GM19438 (cell line): ENCODE measurements around the gene SOX8.
"Not testable (repeated sequence)": the region's sequence is repeated elsewhere in the genome, so short reads cannot be mapped to it uniquely, and the experiment has no call there.

ENCODE experiments used
- ATAC-seq: cut with Tn5 transposase; IDR thresholded peaks from one replicate; pipeline ENCODE4 v1.9.1; 2021; ENCODE audit warnings: low read depth; ENCODE audit not compliant: unreplicated experiment

Gene SOX8

DNA sequence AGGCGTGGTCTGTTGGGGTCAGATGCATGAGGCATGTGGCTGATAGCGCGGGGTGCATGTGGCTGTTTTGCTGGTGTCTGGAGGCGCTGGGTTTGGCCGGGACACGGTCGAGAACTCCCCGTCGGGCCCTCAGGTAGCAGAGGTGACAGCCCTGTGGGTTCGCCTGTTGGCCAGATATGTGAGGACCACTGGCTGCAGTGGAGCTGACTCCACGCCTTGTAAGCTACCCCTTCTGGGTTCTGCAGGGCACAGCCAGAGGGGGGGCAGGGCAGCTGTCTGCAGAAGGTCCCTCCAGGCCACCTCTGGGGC is 38.5 kb downstream of the SOX8 start:
- ATAC-seq = no peak

DNA sequence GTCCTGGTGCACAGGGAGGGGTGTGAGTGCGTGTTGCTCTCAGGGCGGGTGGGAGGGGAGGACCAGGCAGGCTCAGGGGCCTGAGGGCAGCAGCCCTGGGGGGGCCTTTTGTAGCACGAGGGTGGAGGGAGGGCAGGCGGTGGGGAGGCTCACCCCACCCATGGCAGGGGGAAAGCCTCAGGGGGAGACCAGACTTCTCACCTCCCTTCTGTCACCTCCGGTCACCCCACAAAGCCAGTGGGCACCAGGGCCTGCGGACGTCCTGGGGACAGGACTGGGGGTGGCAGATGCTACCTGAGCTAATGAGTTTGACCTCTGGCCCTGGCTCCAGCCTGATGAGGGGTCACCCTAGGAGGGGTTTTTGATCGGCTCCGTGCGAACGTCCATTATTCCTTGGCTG is 39.0 kb downstream of the SOX8 start:
- ATAC-seq = no peak

DNA sequence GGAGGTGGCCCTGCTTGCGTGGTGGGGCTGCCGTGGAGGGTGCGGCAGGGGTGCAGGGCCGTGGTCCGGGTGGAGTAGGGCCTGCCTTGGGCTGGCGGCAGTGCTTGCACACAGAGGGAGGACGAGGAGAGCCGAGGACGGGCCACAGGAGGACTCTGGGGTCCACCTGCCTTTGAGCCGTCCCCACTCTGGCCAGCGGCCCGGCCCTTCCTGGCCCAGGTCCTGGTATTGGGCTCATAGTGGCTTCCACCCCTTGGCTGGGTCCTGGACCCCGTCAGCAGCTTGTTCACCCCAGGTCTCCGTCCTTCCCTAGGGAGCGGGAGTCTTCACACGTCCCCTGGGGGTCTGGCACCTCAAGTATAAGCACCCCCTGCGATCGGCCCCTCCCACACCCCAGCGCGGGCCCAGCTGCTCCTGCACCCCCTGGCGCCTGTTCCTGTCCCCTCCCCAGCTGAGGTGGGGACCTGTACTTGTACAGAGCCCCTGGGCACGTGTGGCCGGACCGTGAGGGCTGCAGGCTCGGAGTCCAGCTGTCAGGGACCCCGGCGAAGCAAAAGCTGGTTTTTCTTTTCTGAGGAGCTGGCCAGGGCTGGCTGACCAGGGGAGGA is 40.1 kb downstream of the SOX8 start:
- ATAC-seq = no peak

DNA sequence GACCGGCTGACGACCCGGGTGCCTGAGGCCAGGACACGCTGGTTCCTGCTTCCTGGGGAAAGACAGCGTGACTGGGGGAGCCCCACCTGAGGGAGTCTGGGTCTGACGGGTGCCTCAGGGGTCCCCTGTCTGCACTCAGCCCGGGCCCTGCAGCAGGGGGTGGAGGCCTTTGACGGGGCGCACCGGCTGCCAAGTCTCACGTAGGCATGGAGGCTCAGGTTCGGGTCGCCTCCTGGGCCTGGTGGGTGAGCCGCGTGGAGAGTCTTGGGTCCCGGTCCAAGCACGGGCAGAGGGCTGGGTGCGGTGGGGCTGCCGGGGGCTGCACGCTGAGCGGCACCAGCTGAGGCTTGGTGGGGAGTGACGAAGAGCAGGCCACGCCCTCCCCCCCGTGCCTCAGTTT is 40.9 kb downstream of the SOX8 start:
- no peak for ATAC-seq

DNA sequence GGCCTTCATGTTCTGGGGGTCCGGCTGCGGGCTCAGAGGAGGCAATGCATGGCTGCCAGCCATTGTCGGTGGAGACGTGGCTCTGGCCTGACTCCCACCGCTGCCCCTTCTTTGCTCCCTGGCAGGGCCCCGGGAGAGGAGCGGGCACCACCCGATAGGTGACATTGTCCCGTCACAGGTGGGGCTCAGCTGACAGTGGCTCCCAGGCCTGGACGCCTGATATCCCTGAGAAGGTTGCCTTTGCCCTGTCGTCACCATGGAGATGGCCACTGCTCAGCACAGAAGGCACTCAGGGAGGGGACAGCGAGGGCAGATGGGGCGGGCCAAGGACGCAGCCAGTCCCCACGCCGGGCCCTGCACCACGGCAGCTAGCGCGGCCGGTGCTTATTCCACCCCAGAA is 42.6 kb downstream of the SOX8 start:
- ATAC-seq = no peak

DNA sequence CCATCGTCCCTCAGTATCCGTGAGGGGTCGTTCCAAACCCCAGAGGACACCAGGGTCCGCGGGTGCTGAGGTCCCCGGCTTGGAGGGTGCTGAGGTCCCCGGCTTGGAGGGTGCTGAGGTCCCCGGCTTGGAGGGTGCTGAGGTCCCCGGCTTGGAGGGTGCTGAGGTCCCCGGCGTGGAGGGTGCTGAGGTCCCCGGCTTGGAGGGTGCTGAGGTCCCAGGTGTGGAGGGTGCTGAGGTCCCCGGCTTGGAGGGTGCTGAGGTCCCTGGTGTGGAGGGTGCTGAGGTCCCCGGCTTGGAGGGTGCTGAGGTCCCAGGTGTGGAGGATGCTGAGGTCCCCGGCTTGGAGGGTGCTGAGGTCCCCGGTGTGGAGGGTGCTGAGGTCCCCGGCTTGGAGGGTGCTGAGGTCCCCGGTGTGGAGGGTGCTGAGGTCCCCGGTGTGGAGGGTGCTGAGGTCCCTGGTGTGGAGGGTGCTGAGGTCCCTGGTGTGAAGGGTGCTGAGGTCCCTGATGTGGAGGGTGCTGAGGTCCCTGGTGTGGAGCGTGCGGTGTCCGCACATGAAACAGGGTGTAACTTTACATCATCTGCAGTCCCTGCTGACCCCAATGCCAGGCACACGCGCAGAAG is 43.7 kb downstream of the SOX8 start:
- ATAC-seq = not testable (repeated sequence)

DNA sequence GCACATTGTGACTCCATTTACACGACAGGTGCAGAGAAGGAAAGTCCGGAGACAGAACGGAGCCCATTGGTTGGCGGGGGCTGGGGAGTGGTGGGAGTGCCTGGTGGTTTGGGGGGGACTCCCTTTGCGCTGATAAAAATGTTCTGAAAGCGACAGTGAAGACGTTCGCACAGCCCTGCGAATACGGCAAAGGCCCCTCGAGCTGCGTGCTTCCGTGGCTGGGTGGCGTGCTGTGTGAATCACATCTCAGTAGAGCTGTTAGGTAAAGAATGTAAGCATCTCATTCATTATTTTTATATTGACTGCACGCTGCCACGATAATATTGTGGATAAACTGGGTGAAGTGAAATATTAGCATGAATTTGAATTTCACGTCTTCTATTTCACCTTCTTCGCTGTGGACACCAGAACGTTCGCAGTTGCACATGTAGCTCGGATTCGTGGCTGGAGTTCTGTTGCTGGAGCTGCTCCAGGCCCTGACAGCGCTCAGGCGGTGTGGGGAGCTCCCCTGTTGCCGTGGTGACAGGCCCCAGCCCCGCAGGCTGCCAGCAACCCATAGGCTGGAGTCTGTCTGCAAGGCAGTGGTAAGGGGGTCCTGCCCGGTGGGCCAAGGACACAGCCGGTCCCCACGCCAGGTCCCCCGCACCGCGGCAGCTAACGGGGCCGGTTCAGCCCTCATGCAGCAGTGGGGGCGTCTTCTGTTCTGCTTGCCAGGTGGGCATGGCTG is 44.6 kb downstream of the SOX8 start:
- no peak for ATAC-seq

DNA sequence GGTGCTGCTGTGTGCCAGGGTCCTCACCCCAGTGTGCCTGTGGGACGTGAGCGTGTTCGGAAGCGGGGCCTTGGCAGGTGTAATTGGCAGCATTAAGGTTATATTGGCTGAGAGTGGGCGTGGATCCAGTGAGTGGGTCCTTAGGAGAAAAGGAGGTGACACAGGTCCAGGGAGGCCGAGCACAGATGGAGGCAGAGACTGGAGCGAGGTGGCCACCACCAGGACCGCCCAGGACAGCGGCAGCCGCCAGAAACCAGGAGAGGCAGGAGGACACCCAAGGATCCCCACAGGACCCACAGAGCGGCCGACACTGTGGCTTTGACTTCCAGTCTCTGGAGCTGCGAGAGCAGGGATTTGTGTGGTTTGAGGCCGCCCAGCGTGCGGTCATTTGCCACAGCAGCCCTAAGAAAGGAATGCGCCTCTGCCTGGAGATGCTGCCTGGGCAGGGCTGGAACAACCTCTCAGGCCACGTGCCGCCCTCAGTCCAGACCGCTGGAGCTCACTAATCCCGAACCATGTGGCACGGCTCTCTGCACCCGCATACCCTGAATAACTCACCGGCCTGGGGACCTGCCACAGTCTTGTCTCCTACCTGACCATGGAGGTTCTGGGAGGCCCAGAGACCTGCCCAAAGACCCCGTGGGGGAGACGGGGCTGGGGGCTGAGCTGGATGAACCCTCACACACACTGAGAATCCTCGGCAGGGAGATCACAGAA is 45.4 kb downstream of the SOX8 start:
- ATAC-seq = no peak

DNA sequence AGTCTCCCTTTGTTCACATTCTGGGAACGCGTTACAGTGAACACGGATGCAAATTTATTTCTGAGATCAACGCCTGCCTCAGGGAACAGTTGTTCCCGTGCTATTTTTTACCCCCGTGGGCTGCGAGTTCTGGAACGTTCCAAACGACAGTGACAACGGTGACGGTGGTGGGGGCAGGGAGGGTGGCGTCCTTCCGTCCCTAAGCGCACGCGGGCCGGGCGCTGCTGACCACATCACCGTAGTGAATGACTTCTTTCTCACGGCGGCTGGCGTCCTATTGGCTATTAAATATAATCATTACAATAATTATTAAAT is 45.9 kb downstream of the SOX8 start:
- no peak for ATAC-seq

DNA sequence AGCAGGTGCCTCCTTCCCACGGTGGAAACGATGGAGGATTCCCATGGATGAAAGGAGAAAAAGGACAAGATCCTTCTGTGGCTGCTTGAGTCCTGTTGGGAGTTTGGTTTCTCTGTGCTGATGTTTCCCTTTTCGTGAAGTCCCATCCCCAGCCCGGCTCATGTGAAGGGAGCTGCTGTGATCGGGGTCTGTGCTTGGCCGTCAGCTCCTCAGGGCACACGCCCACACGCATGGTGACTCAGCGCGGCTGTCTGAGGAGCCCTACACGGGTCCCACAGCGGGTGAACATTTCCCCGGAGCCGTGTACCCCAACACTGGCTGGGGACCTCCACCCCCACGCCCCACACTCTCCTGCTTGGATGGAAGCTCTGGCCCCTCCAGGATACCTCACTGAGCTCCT is 46.5 kb downstream of the SOX8 start:
- ATAC-seq = no peak

DNA sequence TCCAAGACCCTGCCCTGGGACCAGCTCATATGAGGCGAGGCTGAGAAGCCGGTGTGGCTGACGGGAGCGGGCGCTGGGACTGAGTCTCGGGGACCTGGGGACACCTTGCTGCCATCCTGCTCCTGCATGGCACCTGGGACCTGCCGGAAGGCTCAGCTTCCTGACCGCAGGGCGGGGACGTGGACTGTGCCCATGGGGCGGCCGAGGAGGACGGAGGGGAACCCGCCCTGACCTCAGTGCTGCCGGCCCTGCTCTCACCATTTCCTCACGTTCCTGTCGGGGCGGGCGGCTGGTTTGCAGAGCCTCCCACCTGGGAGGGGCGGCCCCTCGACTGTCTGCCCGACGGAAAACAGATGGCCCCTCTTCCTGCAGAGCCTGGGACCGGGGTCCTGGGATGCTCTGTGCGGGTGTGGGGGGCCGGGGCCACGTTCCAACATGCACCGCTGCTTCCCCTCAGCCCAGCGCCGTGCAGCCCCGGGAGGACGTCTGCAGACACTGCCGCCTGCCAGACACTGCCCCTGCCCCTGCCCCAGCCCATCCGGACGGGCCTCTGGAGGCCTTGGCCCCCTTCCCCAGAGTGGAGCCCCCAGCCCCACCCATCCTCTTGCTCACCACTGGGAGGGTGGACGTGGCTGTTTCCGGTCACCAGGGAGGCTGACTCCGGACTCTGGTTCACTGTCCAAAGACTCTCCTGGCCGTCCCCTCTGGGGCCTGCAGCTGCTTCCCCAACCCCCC is 47.1 kb downstream of the SOX8 start:
- ATAC-seq = no peak

DNA sequence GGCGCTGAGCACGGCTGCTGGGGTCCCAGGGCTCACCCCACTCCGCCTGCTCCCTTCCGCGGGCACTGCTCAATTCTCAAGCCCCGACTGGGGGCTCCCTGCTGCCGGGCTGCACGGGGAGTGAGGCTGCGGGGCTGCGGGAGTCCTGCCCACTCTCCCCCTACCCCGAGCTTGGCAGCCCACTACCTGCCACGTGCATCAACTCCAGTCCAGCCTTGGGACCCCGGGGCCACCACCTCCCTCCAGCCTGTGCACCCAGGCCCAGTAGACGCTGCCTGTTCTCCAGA is 47.6 kb downstream of the SOX8 start:
- no peak for ATAC-seq

DNA sequence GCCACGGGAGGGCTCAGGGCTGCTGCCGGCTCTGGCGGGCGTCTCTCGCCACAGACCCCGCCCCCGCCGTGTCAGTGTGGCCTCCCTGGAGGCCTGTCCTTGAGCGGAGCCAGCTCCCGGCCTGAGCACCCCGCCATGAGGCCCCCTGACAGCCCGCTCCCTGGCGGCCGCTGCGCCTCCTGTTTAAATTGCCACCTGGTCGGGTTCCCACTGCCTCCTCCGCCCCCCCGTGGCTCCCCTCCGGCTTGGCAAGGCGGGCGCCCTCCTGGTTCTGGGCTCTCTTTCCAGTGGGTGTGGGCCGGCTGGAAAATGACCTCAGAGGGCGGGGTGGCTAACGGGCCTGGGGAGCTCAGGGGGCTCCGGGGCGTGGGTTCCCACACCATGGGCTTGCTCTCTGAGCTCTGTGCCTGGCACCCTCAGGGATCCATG is 48.9 kb downstream of the SOX8 start:
- ATAC-seq = no peak

DNA sequence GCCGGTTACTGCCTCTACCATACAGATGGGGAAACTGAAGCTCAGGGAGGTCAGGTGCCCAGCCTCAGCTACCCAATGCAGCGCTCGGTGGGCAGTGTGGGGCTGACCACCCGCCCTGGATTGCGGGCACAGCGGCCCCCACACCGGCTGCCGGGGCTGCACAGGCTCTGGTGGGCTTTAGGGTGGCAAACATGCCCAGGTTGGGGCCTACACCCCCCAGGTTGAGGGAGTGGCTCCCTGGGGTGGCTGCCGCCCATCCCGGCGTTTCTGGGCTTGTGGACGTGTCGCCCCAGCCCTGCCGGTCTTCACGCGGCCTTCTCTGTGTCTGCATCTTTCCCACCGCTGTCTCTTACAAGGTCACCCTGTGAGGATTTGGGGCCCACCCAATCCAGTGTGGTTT is 50.1 kb downstream of the SOX8 start:
- ATAC-seq = no peak

DNA sequence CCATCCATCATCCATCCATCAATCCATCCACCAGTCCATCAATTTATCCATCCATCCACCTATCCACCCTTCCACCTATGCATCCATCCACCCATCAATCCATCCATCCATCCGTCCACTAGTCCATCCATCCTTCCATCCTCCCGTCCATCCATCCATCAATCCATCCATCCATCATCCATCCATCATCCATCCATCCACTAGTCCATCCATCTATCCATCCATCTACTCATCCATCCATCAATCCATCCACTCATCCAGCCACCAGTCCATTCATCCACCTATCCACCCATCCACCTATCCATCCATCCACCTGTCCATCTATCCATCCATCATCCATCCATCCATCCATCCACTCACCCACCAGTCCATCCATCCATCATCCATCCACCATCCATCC is 51.0 kb downstream of the SOX8 start:
- no peak for ATAC-seq

DNA sequence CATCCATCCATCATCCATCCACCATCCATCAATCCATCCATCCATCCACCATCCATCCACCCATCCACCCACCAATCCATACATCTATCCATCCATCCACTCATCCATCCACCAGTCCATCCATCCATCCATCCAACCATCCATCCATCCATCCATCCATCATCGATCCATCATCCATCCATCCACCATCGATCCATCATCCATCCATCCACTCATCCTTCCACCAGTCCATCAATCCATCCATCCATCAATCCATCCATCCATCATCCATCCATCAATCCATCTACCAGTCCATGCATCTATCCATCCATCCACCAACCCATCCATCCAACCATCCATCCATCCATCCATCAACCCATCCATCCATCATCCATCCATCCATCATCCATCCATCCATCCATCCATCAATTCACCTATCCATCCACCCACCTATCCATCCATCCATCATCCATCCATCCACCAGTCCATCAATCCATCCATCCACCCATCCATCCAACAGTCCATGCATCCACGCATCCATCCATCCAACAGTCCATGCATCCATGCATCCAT is 51.6 kb downstream of the SOX8 start:
- ATAC-seq = no peak

DNA sequence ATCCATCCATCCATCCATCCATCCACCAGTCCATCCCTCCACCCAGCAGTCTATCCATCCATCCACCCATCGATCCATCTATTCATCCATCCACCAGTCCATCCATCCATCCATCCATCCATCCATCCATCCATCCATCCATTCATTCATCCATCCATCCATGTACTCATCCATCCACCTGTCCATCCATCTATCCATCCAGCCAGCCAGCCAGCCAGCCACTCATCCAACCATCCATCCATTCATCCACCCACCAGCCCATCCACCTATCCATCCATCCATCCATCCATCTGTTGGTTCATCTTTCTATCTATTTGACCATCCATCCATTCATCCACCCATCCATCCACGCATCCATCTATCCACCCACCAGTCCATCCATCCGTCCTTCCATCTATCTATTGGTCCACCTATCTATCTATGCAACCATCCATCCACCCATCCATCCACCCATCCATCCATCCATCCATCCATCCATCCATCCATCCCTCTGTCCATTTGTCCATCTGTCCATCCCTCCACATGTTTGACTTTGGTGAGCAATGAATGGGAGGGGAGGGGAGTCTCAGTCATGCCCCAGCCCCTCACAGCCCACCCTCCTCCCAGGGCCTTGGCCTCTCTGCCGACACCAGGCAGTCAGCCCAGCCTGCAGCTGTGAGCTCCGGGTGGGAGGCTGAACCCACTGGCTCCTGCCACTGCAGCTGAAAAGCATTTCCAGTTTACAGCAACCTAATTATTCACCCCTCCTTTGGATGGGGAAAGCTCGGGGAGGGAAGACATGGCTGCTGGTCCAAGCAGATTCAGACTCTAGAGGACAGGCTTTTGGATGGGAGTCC is 52.9 kb downstream of the SOX8 start:
- no peak for ATAC-seq

DNA sequence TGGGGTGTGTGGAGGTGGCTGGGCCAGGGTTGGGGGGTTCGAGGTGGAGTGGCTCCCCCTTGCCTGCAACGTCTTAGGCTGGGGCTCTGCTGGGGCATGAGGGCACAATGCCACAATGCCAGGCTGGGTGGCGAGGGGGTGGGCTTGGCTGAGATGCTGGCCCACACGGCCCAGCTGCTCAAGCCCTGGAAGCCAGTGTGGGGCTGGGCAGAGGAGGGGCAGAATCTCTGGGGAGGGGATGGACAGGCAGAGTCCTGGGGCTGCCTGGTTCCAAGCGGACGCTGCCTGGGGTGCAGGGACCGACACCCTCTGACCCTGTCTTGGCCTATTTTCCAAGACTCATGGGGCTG is 53.5 kb downstream of the SOX8 start:
- no peak for ATAC-seq

DNA sequence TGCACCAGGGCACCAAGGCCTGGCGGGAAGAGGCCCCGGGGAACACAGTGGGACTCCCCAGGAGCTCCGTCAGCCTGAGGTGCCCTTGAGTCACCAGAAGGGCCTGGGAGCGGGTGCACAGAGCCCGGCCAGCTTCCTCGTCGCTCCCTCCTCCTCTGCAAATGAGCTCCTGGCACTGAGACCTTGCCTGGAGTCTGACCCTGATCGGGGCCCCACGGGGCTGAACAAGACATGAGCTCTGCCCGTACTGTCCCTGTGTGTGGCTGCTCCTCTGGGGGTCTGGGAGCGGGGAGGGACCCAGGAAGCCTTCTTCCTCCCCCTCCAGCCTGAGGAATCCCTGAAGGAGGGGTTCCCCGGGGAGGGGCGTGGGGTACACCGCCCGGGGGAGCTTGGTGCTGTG is 54.6 kb downstream of the SOX8 start:
- no peak for ATAC-seq
